Measurements from ENCODE around the gene RSU1. TPM values are rescaled to one million over a fixed set of nuclear protein-coding genes. Genes with fewer than 3 reads are reported as not detected.

The RSU1 gene
- polyA plus RNA-seq, 1 donor (not counting 4 experiments of a cell fraction or from before 2014, with no cell fraction given), result 125 TPM

GRCh38 chr10:16847644-16848043 is 30.4 kb upstream of the RSU1 start:
- no peaks in the 10 kb centered on the region for H3K79me2 ChIP-seq (ENCODE audit: control insufficient read depth, insufficient read depth, low read length)
- no peak overlapping the region for H3K9ac ChIP-seq (ENCODE audit: control insufficient read depth, extremely low read depth, insufficient read depth, low read length)
- no peaks in the 10 kb centered on the region for H3K9me3 ChIP-seq (ENCODE audit: control insufficient read depth, low read depth, low read length)
- H3K36me3 ChIP-seq (ENCODE audit: control insufficient read depth in 2 of 2, extremely low read depth in 1 of 2, insufficient read depth in 2 of 2, low read length in 2 of 2), result no peaks in the 10 kb centered on the region
- dilution Hi-C loops (cut with MboI; ENCODE audit: extremely low pct_ligation_motif_present, low sequenced_read_pairs), result no loop called here
- H3K4me2 ChIP-seq (ENCODE audit: control insufficient read depth, extremely low read depth, insufficient read depth, low read depth, low read length), result no peak overlapping the region
- H4K20me1 ChIP-seq (ENCODE audit: control insufficient read depth, extremely low read depth, insufficient read depth, low read length), result no peaks in the 10 kb centered on the region
- no peak overlapping the region for H3K27ac ChIP-seq (ENCODE audit: control insufficient read depth, insufficient read depth, low read length)
- H3K4me1 ChIP-seq (ENCODE audit: control insufficient read depth, extremely low read depth, insufficient read depth, low read length), result peaks cover 9% of the 10 kb centered on the region
- no peaks in the 10 kb centered on the region for H3K27me3 ChIP-seq (ENCODE audit: control insufficient read depth, extremely low read depth, insufficient read depth, low read length)
- H3K9me1 ChIP-seq (ENCODE audit: control insufficient read depth, extremely low read depth, insufficient read depth, low read length), result no peaks in the 10 kb centered on the region
- no peak for DNase-seq (ENCODE audit: low read depth, low spot score)
- no peak for FAIRE-seq
- H3K4me3 ChIP-seq (ENCODE audit: control insufficient read depth in 2 of 3, extremely low read depth in 1 of 3, insufficient read depth in 2 of 3, low read depth in 1 of 3, low read length in 3 of 3), result no peak overlapping the region
- H2AFZ ChIP-seq (ENCODE audit: control insufficient read depth, low read length), result no peak overlapping the region
- TF ChIP-seq EZH2 (IDR thresholded peaks at IDR 0.05; ENCODE audit: low read length), result no peak
- TF ChIP-seq CTCF (optimal IDR thresholded peaks at IDR 0.05 in 1 of 3, IDR thresholded peaks at IDR 0.05 in 1 of 3, conservative IDR thresholded peaks at IDR 0.05 in 1 of 3; ENCODE audit: extremely low read depth in 1 of 3, insufficient read depth in 2 of 3, low read length in 3 of 3), result no peak

- Histone ChIP-seq H3K27me3 (ENCODE audit: control insufficient read depth, extremely low read depth, insufficient read depth, low read length) (no peaks in the 10 kb centered on the region), H3K4me3 (ENCODE audit: control insufficient read depth in 2 of 3, extremely low read depth in 1 of 3, insufficient read depth in 2 of 3, low read depth in 1 of 3, low read length in 3 of 3) (no peak overlapping the region), H3K9me1 (ENCODE audit: control insufficient read depth, extremely low read depth, insufficient read depth, low read length) (no peaks in the 10 kb centered on the region), H3K79me2 (ENCODE audit: control insufficient read depth, insufficient read depth, low read length) (no peaks in the 10 kb centered on the region), H3K4me1 (ENCODE audit: control insufficient read depth, extremely low read depth, insufficient read depth, low read length) (peaks cover 9% of the 10 kb centered on the region), H3K27ac (ENCODE audit: control insufficient read depth, insufficient read depth, low read length) (no peak overlapping the region), H2AFZ (ENCODE audit: control insufficient read depth, low read length) (no peak overlapping the region), H3K9ac (ENCODE audit: control insufficient read depth, extremely low read depth, insufficient read depth, low read length) (no peak overlapping the region), H3K4me2 (ENCODE audit: control insufficient read depth, extremely low read depth, insufficient read depth, low read depth, low read length) (no peak overlapping the region), H3K9me3 (ENCODE audit: control insufficient read depth, low read depth, low read length) (no peaks in the 10 kb centered on the region), H3K36me3 (ENCODE audit: control insufficient read depth in 2 of 2, extremely low read depth in 1 of 2, insufficient read depth in 2 of 2, low read length in 2 of 2) (no peaks in the 10 kb centered on the region), H4K20me1 (ENCODE audit: control insufficient read depth, extremely low read depth, insufficient read depth, low read length) (no peaks in the 10 kb centered on the region)
- no peak for DNase-seq (ENCODE audit: low read depth, low spot score)
- dilution Hi-C loops (cut with MboI; ENCODE audit: extremely low pct_ligation_motif_present, low sequenced_read_pairs), result no loop called here
- no peak for FAIRE-seq
- TF ChIP-seq EZH2 (IDR thresholded peaks at IDR 0.05; ENCODE audit: low read length), result no peak
- no peak for TF ChIP-seq CTCF (optimal IDR thresholded peaks at IDR 0.05 in 1 of 3, IDR thresholded peaks at IDR 0.05 in 1 of 3, conservative IDR thresholded peaks at IDR 0.05 in 1 of 3; ENCODE audit: extremely low read depth in 1 of 3, insufficient read depth in 2 of 3, low read length in 3 of 3)
These were observed 28.0 kb upstream of the RSU1 start for GRCh38 chr10:16845248-16845647.
